CD14-positive monocyte (primary cell): ENCODE measurements around the gene ITPR1. TPM values are rescaled to one million over a fixed set of nuclear protein-coding genes. Genes with fewer than 3 reads are reported as not detected.

Experiments
- DNase-seq, 3 donors: peaks; one replicate each; pipeline ENCODE4 v3.0.0-alpha.2; 2011 to 2022
- H2AFZ ChIP-seq: 2 replicates; pipeline ENCODE4 v1.6.0; 2012; ENCODE audit warnings: mild to moderate bottlenecking, low read depth, low read length, inconsistent platforms; ENCODE audit not compliant: insufficient read depth, poor library complexity, severe bottlenecking
- H3K27ac ChIP-seq, 2 donors: 1 replicate in 1 of 2; 2 replicates in 1 of 2; pipeline ENCODE4 v1.5.1; 2012 to 2013; ENCODE audit warnings: low read length in 2 of 2, control low read depth in 1 of 2, inconsistent platforms in 1 of 2, low read depth in 1 of 2, mild to moderate bottlenecking in 1 of 2
- H3K27me3 ChIP-seq, 2 donors: one replicate each; pipeline versions ENCODE4 v1.6.0 to v1.6.1; 2011 to 2013; ENCODE audit warnings: low read length in 2 of 2; ENCODE audit not compliant: control insufficient read depth in 2 of 2, insufficient read depth in 2 of 2
- H3K36me3 ChIP-seq, 2 donors: replicated peaks in 1 of 2; 1 replicate in 1 of 2; 2 replicates in 1 of 2; pipeline versions ENCODE4 v1.5.1 to v1.6.1; 2012 to 2013; ENCODE audit warnings: low read length in 2 of 2, control low read depth in 1 of 2, inconsistent platforms in 1 of 2, mild to moderate bottlenecking in 1 of 2; ENCODE audit not compliant: insufficient read depth in 2 of 2, control insufficient read depth in 1 of 2
- H3K4me1 ChIP-seq, 2 donors: 1 replicate in 1 of 2; 2 replicates in 1 of 2; pipeline versions ENCODE4 v1.5.1 to v1.6.1; 2012 to 2013; ENCODE audit warnings: low read length in 2 of 2, control low read depth in 1 of 2, inconsistent platforms in 1 of 2, mild to moderate bottlenecking in 1 of 2, moderate library complexity in 1 of 2; ENCODE audit not compliant: insufficient read depth in 2 of 2, control insufficient read depth in 1 of 2
- H3K4me2 ChIP-seq: replicated peaks from 2 replicates; pipeline ENCODE3; 2012; ENCODE audit warnings: low read length, moderate library complexity, mild to moderate bottlenecking; ENCODE audit not compliant: poor library complexity, severe bottlenecking; ENCODE audit errors: extremely low read depth
- H3K4me3 ChIP-seq, 3 experiments: fragments of 200-600 bp in 1 of 3; sonication (generic) in 1 of 3; replicated peaks in 1 of 3; 1 replicate in 2 of 3; 2 replicates in 1 of 3; pipeline ENCODE4 v1.5.1; 2011 to 2013; ENCODE audit warnings: low read length in 3 of 3, mild to moderate bottlenecking in 3 of 3, control low read depth in 2 of 3, low read depth in 2 of 3, inconsistent platforms in 1 of 3, moderate library complexity in 1 of 3
- H3K79me2 ChIP-seq: 2 replicates; pipeline ENCODE4 v1.6.0; 2012; ENCODE audit warnings: mild to moderate bottlenecking, control low read depth, inconsistent platforms, low read length, moderate library complexity; ENCODE audit not compliant: insufficient read depth
- H3K9ac ChIP-seq: 2 replicates; pipeline ENCODE4 v1.6.0; 2017; ENCODE audit warnings: low read length, mild to moderate bottlenecking; ENCODE audit not compliant: insufficient read depth, poor library complexity, severe bottlenecking
- H3K9me3 ChIP-seq, 2 donors: replicated peaks in 1 of 2; 1 replicate in 1 of 2; 2 replicates in 1 of 2; pipeline versions ENCODE4 v1.5.1 to v1.6.1; 2012 to 2013; ENCODE audit warnings: low read length in 2 of 2, control low read depth in 1 of 2; ENCODE audit not compliant: control insufficient read depth in 1 of 2, insufficient read depth in 1 of 2
- H4K20me1 ChIP-seq: 2 replicates; pipeline ENCODE4 v1.6.0; 2012; ENCODE audit warnings: mild to moderate bottlenecking, low read length, control low read depth, moderate library complexity; ENCODE audit not compliant: insufficient read depth
- H3K27ac Mint-ChIP-seq, 7 donors: one replicate each; pipeline ENCODE4 v1.8.0; 2020; ENCODE audit warnings: mild to moderate bottlenecking in 7 of 7, mixed read lengths in 7 of 7, moderate library complexity in 6 of 7, inconsistent platforms in 2 of 7
- H3K27me3 Mint-ChIP-seq, 3 donors: one replicate each; pipeline ENCODE4 v1.8.0; 2021 to 2022; ENCODE audit warnings: low read depth in 3 of 3, mild to moderate bottlenecking in 3 of 3, mixed read lengths in 3 of 3, moderate library complexity in 3 of 3, inconsistent platforms in 1 of 3
- H3K36me3 Mint-ChIP-seq, 2 donors: one replicate each; pipeline ENCODE4 v1.8.0; 2020; ENCODE audit warnings: mixed read lengths in 2 of 2, inconsistent platforms in 1 of 2, mild to moderate bottlenecking in 1 of 2
- H3K4me1 Mint-ChIP-seq: one replicate; pipeline ENCODE4 v1.8.0; 2020; ENCODE audit warnings: mild to moderate bottlenecking, mixed read lengths
- H3K4me3 Mint-ChIP-seq, 2 donors: one replicate each; pipeline ENCODE4 v1.8.0; 2020; ENCODE audit warnings: mild to moderate bottlenecking in 2 of 2, mixed read lengths in 2 of 2, moderate library complexity in 1 of 2
- H3K9me3 Mint-ChIP-seq, 7 donors: one replicate each; pipeline ENCODE4 v1.8.0; 2020 to 2022; ENCODE audit warnings: mixed read lengths in 7 of 7, mild to moderate bottlenecking in 6 of 7, moderate library complexity in 6 of 7, inconsistent platforms in 2 of 7
- CTCF ChIP-seq: fragments of 200-600 bp; IDR thresholded peaks from one replicate; pipeline ENCODE4 v1.8.0; 2022; ENCODE audit warnings: antibody characterized with exemption, mild to moderate bottlenecking
- WGBS: methylation state at CpG from one replicate; pipeline ENCODE4 v1.1.5; 2013; ENCODE audit warnings: missing lambda C conversion rate; ENCODE audit not compliant: insufficient coverage; 5-methylcytosine and 5-hydroxymethylcytosine counted together
- intact Hi-C, 2 donors: fragments of 100-400 bp; cut with micrococcal nuclease; formaldehyde crosslinking; loops; one replicate each; pipeline versions ENCODE4 v1.15.0 to v1.15.1; 2023
- polyA plus RNA-seq, 3 donors: library from polyadenylated mRNA; depleted of rRNA in 1 of 3; unstranded in 2 of 3; stranded (reverse) in 1 of 3; fragments of 300-500 nt in 2 of 3; fragments of >200 nt in 1 of 3; fragmentation: Illumina TruSeq in 2 of 3; gene quantifications; 1 replicate in 2 of 3; 2 replicates in 1 of 3; pipeline ENCODE4 v1.2.3, GENCODE V29; 2012 to 2021

ITPR1 gene
- polyA plus RNA-seq, 3 donors: 3.2 to 21.1 (median 7.1) TPM

- Mint-ChIP-seq H3K27ac (peak overlapping the region in 1 of 7 donors; percentile 28), H3K9me3 (no peaks in the 10 kb centered on the region), H3K4me1 (peaks cover 42% of the 10 kb centered on the region), H3K27me3 (no peaks in the 10 kb centered on the region), H3K4me3 (no peak overlapping the region), H3K36me3 (peaks cover 33 to 41% of the 10 kb centered on the region in 2 donors)
- Histone ChIP-seq H3K9me3 (no peaks in the 10 kb centered on the region), H4K20me1 (no peaks in the 10 kb centered on the region), H3K79me2 (peaks cover 83% of the 10 kb centered on the region), H3K27me3 (no peaks in the 10 kb centered on the region), H2AFZ (no peak overlapping the region), H3K27ac (no peak overlapping the region), H3K4me3 (no peak overlapping the region), H3K4me2 (no peak overlapping the region), H3K4me1 (peaks cover 30% of the 10 kb centered on the region in 2 donors), H3K9ac (no peak overlapping the region), H3K36me3 (peaks cover 8 to 26% of the 10 kb centered on the region in 2 donors)
- no peak for DNase-seq
- TF ChIP-seq CTCF: no peak
- WGBS: 87% methylated on average over 5 of the region's 5 CpGs
- intact Hi-C loops: loop anchor here in 1 of 2 donors (10.0 kb wide), 2 partner anchors 45 to 65 kb away; partner anchors contain the start of gene SUMF1
These were observed 17.0 kb downstream of the ITPR1 start for GRCh38 chr3:4509983-4510755.

- Histone ChIP-seq H3K4me1 (peaks cover 15 to 16% of the 10 kb centered on the region in 2 donors), H3K4me3 (no peak overlapping the region), H3K79me2 (peaks cover 80% of the 10 kb centered on the region), H3K27ac (no peak overlapping the region), H3K27me3 (no peaks in the 10 kb centered on the region), H2AFZ (no peak overlapping the region), H3K4me2 (no peak overlapping the region), H3K36me3 (peaks cover 8 to 26% of the 10 kb centered on the region in 2 donors), H3K9ac (no peak overlapping the region), H3K9me3 (no peaks in the 10 kb centered on the region), H4K20me1 (no peaks in the 10 kb centered on the region)
- Mint-ChIP-seq H3K9me3 (no peaks in the 10 kb centered on the region), H3K36me3 (peaks cover 36 to 41% of the 10 kb centered on the region in 2 donors), H3K27me3 (no peaks in the 10 kb centered on the region), H3K4me1 (peaks cover 35% of the 10 kb centered on the region), H3K27ac (peak overlapping the region in 1 of 7 donors; percentile 63), H3K4me3 (no peak overlapping the region)
- WGBS: 100% methylated on average over 2 of the region's 7 CpGs
- intact Hi-C loops: loop anchor here in 1 of 2 donors (10.0 kb wide), 2 partner anchors 47 to 63 kb away; partner anchors contain the start of gene SUMF1
- TF ChIP-seq CTCF: no peak
- DNase-seq: no peak
These were observed 18.5 kb downstream of the ITPR1 start for GRCh38 chr3:4511491-4512262.
